Endodermal cell (in vitro differentiated cells): ENCODE data around the gene GNAS-AS1. TPM values are rescaled to one million over a fixed set of nuclear protein-coding genes. Genes with fewer than 3 reads are reported as not detected.

Experiments used
- DNase-seq: peaks from one replicate; pipeline ENCODE4 v3.0.0-alpha.2; 2017
- H3K27ac ChIP-seq: 2 replicates; pipeline ENCODE4 v1.5.1; 2013; ENCODE audit warnings: mild to moderate bottlenecking, low read depth, low read length, moderate library complexity
- H3K27me3 ChIP-seq: 2 replicates; pipeline ENCODE4 v1.6.1; 2013; ENCODE audit warnings: mild to moderate bottlenecking, low read length, moderate library complexity; ENCODE audit not compliant: insufficient read depth, control insufficient read depth, poor library complexity, severe bottlenecking
- H3K36me3 ChIP-seq: 2 replicates; pipeline ENCODE4 v1.7.0; 2013; ENCODE audit warnings: mild to moderate bottlenecking, low read length, moderate library complexity; ENCODE audit not compliant: control insufficient read depth, insufficient read depth
- H3K4me1 ChIP-seq: one replicate; pipeline ENCODE4 v1.7.0; 2013; ENCODE audit warnings: low read length; ENCODE audit not compliant: control insufficient read depth, insufficient read depth
- H3K4me3 ChIP-seq: 2 replicates; pipeline ENCODE4 v1.5.1; 2013; ENCODE audit warnings: mild to moderate bottlenecking, low read length, moderate library complexity
- H3K9ac ChIP-seq: 2 replicates; pipeline ENCODE4 v1.6.1; 2013; ENCODE audit warnings: mild to moderate bottlenecking, low read length, moderate library complexity; ENCODE audit not compliant: poor library complexity, severe bottlenecking; ENCODE audit errors: extremely low read depth
- H3K9me3 ChIP-seq: 2 replicates; pipeline ENCODE4 v1.6.1; 2013; ENCODE audit warnings: mild to moderate bottlenecking, low read length, moderate library complexity; ENCODE audit not compliant: control insufficient read depth
- H3K27ac Mint-ChIP-seq: 2 replicates; pipeline ENCODE4 v1.8.0; 2020; ENCODE audit warnings: mixed read lengths
- H3K27me3 Mint-ChIP-seq: 2 replicates; pipeline ENCODE4 v1.8.0; 2021; ENCODE audit warnings: mild to moderate bottlenecking, mixed read lengths; ENCODE audit not compliant: insufficient read depth
- H3K36me3 Mint-ChIP-seq: 2 replicates; pipeline ENCODE4 v1.8.0; 2020; ENCODE audit warnings: low read depth, mixed read lengths
- H3K4me1 Mint-ChIP-seq: 2 replicates; pipeline ENCODE4 v1.8.0; 2020; ENCODE audit warnings: mixed read lengths
- H3K4me3 Mint-ChIP-seq: 2 replicates; pipeline ENCODE4 v1.8.0; 2020; ENCODE audit warnings: mild to moderate bottlenecking, moderate library complexity, mixed read lengths
- H3K9me3 Mint-ChIP-seq: 2 replicates; pipeline ENCODE4 v1.8.0; 2020; ENCODE audit warnings: mild to moderate bottlenecking, mixed read lengths
- CTCF ChIP-seq: fragments of 200-600 bp; sonication (generic); conservative IDR thresholded peaks from 2 replicates; pipeline ENCODE4 v1.5.0; 2021; ENCODE audit warnings: antibody characterized with exemption, mild to moderate bottlenecking
- WGBS, 2 experiments: methylation state at CpG; one replicate each; pipeline versions ENCODE4 v1.1.5 to v1.1.7; 2013; ENCODE audit warnings: missing lambda C conversion rate in 2 of 2, mixed read lengths in 1 of 2; ENCODE audit not compliant: insufficient coverage in 1 of 2, insufficient read length in 1 of 2; 5-methylcytosine and 5-hydroxymethylcytosine counted together
- total RNA-seq, 2 donors: library from RNA; stranded (reverse); fragmentation: NEBNext Ultra II Directional in 1 of 2; extraction: Animal tissue kit (Norgen Biotek cat#: 25700) in 1 of 2; gene quantifications; 2 replicates in 1 of 2; 3 replicates in 1 of 2; pipeline ENCODE4 v1.2.1, GENCODE V29; 2021

The GNAS-AS1 gene
- total RNA-seq, 2 donors from 2014 or later, result 9.3 to 9.7 TPM

- TF ChIP-seq CTCF, result no peak
- Mint-ChIP-seq H3K27me3 (peaks cover 87% of the 10 kb centered on the region), H3K36me3 (no peaks in the 10 kb centered on the region), H3K4me1 (peaks cover 2% of the 10 kb centered on the region), H3K4me3 (peak overlapping the region; percentile 40), H3K27ac (no peak overlapping the region), H3K9me3 (peaks cover 3% of the 10 kb centered on the region)
- peak; percentile 46 for DNase-seq
- Histone ChIP-seq H3K36me3 (no peaks in the 10 kb centered on the region), H3K4me1 (no peaks in the 10 kb centered on the region), H3K9me3 (no peaks in the 10 kb centered on the region), H3K27ac (no peak overlapping the region), H3K27me3 (peaks cover 81% of the 10 kb centered on the region), H3K4me3 (no peak overlapping the region), H3K9ac (no peak overlapping the region)
- WGBS, 2 experiments, result 49 to 67% methylated on average over 33 to 57 of the region's 57 CpGs
These were observed 5.0 kb upstream of the GNAS-AS1 start for GRCh38 chr20:58855506-58856389.

- H3K4me3 ChIP-seq, result no peak overlapping the region
- H3K27me3 ChIP-seq, result peaks cover 81% of the 10 kb centered on the region
- Mint-ChIP-seq H3K4me1 (peaks cover 6% of the 10 kb centered on the region), H3K36me3 (no peaks in the 10 kb centered on the region), H3K4me3 (peak overlapping the region; percentile 40), H3K27me3 (peaks cover 88% of the 10 kb centered on the region), H3K9me3 (peaks cover 3% of the 10 kb centered on the region), H3K27ac (no peak overlapping the region)
- no peak overlapping the region for H3K9ac ChIP-seq
- H3K36me3 ChIP-seq, result no peaks in the 10 kb centered on the region
- no peaks in the 10 kb centered on the region for H3K9me3 ChIP-seq
- DNase-seq, result peak; percentile 70
- WGBS, 2 experiments, result 44 to 57% methylated on average over 31 to 74 of the region's 75 CpGs
- H3K4me1 ChIP-seq, result no peaks in the 10 kb centered on the region
- TF ChIP-seq CTCF, result peak; percentile 11
- H3K27ac ChIP-seq, result no peak overlapping the region
These were observed 4.2 kb upstream of the GNAS-AS1 start for GRCh38 chr20:58854638-58855471.

- no peaks in the 10 kb centered on the region for H3K9me3 ChIP-seq
- no peak overlapping the region for H3K27ac ChIP-seq
- 46 to 55% methylated on average over 35 to 63 of the region's 63 CpGs for WGBS, 2 experiments
- H3K9me3 Mint-ChIP-seq, result peaks cover 3% of the 10 kb centered on the region
- TF ChIP-seq CTCF, result no peak
- peaks cover 13% of the 10 kb centered on the region for H3K4me1 Mint-ChIP-seq
- no peak overlapping the region for H3K9ac ChIP-seq
- no peak overlapping the region for H3K4me3 ChIP-seq
- H3K36me3 ChIP-seq, result no peaks in the 10 kb centered on the region
- no peaks in the 10 kb centered on the region for H3K4me1 ChIP-seq
- H3K27me3 Mint-ChIP-seq, result peaks cover 89% of the 10 kb centered on the region
- peak; percentile 63 for DNase-seq
- no peak overlapping the region for H3K27ac Mint-ChIP-seq
- peaks cover 4% of the 10 kb centered on the region for H3K36me3 Mint-ChIP-seq
- H3K4me3 Mint-ChIP-seq, result peak overlapping the region; percentile 53
- H3K27me3 ChIP-seq, result peaks cover 80% of the 10 kb centered on the region
These were observed 3.4 kb upstream of the GNAS-AS1 start for GRCh38 chr20:58853976-58854637.
